ENCODE results near the gene TRIM71. TPM values are rescaled to one million over a fixed set of nuclear protein-coding genes. Genes with fewer than 3 reads are reported as not detected.
"Not testable (repeated sequence)": the region's sequence is repeated elsewhere in the genome, so short reads cannot be mapped to it uniquely, and the experiment has no call there.

TRIM71 gene
- polyA plus RNA-seq, 6 donors from 2014 or later: not detected

GRCh38 chr3:32934150-32934742 is 116.4 kb downstream of the TRIM71 start:
- no peak overlapping the region for H3K4me3 Mint-ChIP-seq
- no peak for DNase-seq

GRCh38 chr3:32937331-32937730 is 119.5 kb downstream of the TRIM71 start:
- Mint-ChIP-seq H3K9me3 (no peaks in the 10 kb centered on the region), H3K4me3 (no peak overlapping the region), H3K27me3 (no peaks in the 10 kb centered on the region), H3K4me1 (no peaks in the 10 kb centered on the region), H3K36me3 (no peaks in the 10 kb centered on the region), H3K27ac (peak overlapping the region in 1 of 6 donors; percentile 36)
- ATAC-seq (ENCODE audit: low read depth in 2 of 2): no peak
- no peak for DNase-seq

More at GRCh38 chr3:32934150-32934742, 116.4 kb downstream of the TRIM71 start:
- H3K36me3 Mint-ChIP-seq: peaks cover 12 to 14% of the 10 kb centered on the region in 2 donors
- peak overlapping the region in 1 of 6 donors; percentile 63 for H3K27ac Mint-ChIP-seq
- no peaks in the 10 kb centered on the region for H3K4me1 Mint-ChIP-seq
- H3K9me3 Mint-ChIP-seq: peaks cover 3 to 22% (median 7%) of the 10 kb centered on the region in 7 donors
- peaks cover 0 to 11% (median 0%) of the 10 kb centered on the region in 3 donors for H3K27me3 Mint-ChIP-seq
- no peak for ATAC-seq (ENCODE audit: low read depth in 2 of 2)

GRCh38 chr3:32939531-32940284 is 121.9 kb downstream of the TRIM71 start:
- not testable (repeated sequence) for H3K27me3 Mint-ChIP-seq; H3K4me3 Mint-ChIP-seq; H3K4me1 Mint-ChIP-seq; H3K36me3 Mint-ChIP-seq; H3K9me3 Mint-ChIP-seq; ATAC-seq (ENCODE audit: low read depth in 2 of 2); DNase-seq; H3K27ac Mint-ChIP-seq

- no peak overlapping the region for H3K4me3 Mint-ChIP-seq
- no peaks in the 10 kb centered on the region for H3K36me3 Mint-ChIP-seq
- no peaks in the 10 kb centered on the region for H3K4me1 Mint-ChIP-seq
- DNase-seq (no peak), ATAC-seq (ENCODE audit: low read depth in 2 of 2) (no peak)
- H3K27me3 Mint-ChIP-seq: no peaks in the 10 kb centered on the region
- H3K9me3 Mint-ChIP-seq: no peaks in the 10 kb centered on the region
- peak overlapping the region in 1 of 6 donors; percentile 22 for H3K27ac Mint-ChIP-seq
These were observed 122.9 kb downstream of the TRIM71 start for GRCh38 chr3:32940726-32941125.

- ATAC-seq (ENCODE audit: low read depth in 2 of 2): no peak
- H3K4me3 Mint-ChIP-seq: no peak overlapping the region
- H3K36me3 Mint-ChIP-seq: no peaks in the 10 kb centered on the region
- no peaks in the 10 kb centered on the region for H3K27me3 Mint-ChIP-seq
- H3K4me1 Mint-ChIP-seq: peaks cover 0 to 7% (median 6%) of the 10 kb centered on the region in 3 donors
- no peaks in the 10 kb centered on the region for H3K9me3 Mint-ChIP-seq
- no peak overlapping the region for H3K27ac Mint-ChIP-seq
- DNase-seq: no peak
These were observed 127.3 kb downstream of the TRIM71 start for GRCh38 chr3:32945136-32945535.

GRCh38 chr3:32945598-32945997 is 127.8 kb downstream of the TRIM71 start:
- H3K27me3 Mint-ChIP-seq, H3K4me1 Mint-ChIP-seq, H3K36me3 Mint-ChIP-seq, H3K9me3 Mint-ChIP-seq, H3K27ac Mint-ChIP-seq, H3K4me3 Mint-ChIP-seq: not testable (repeated sequence)
- ATAC-seq (ENCODE audit: low read depth in 2 of 2): peak in 1 of 2 donors; percentile 23
- DNase-seq: peak; percentile 3

- Mint-ChIP-seq H3K4me3 (no peak overlapping the region), H3K27ac (no peak overlapping the region), H3K36me3 (no peaks in the 10 kb centered on the region), H3K27me3 (no peaks in the 10 kb centered on the region), H3K9me3 (no peaks in the 10 kb centered on the region), H3K4me1 (peaks cover 7 to 10% (median 7%) of the 10 kb centered on the region in 3 donors)
- DNase-seq: no peak
- ATAC-seq (ENCODE audit: low read depth in 2 of 2): no peak
These were observed 129.4 kb downstream of the TRIM71 start for GRCh38 chr3:32946973-32947788.

Other genes with a start within 250 kb of the TRIM71 start
- gene DYNC1LI1, start 247.1 kb upstream of the TRIM71 start, polyA plus RNA-seq (ENCODE audit: low read depth in 6 of 6): 10 to 100 TPM; 23.9 to 35.6 (median 32.2) TPM
- gene CNOT10, start 132.8 kb upstream of the TRIM71 start, polyA plus RNA-seq (ENCODE audit: low read depth in 6 of 6): 10 to 100 TPM; 25.9 to 40.6 (median 31.9) TPM
- under 1 TPM in 4 of 6 donors, not detected in 2; 0.08 to 0.27 (median 0.16) TPM for gene CCR4, start 133.6 kb downstream of the TRIM71 start, polyA plus RNA-seq (ENCODE audit: low read depth in 6 of 6)